Activated CD4-positive, alpha-beta T cell treated with anti-CD3 and anti-CD28 coated beads for 48 hours (primary cell): ENCODE results near the gene RAD51D.
A peak's percentile ranks its signal among the peaks of the same experiment; 100 is the strongest.
"Not testable (repeated sequence)": the region's sequence is repeated elsewhere in the genome, so short reads cannot be mapped to it uniquely, and the experiment has no call there.

Experiments used
- DNase-seq: peaks from one replicate; pipeline ENCODE4 v3.0.0-alpha.2; 2020

Gene RAD51D

GRCh38 chr17:35119370-35120165 lies at the start of gene RAD51D:
TSS of gene RAD51D (minus strand) at chr17:35119860. CDS start at chr17:35119613, 247 bp downstream.
- DNase-seq = peak; percentile 86

DNA sequence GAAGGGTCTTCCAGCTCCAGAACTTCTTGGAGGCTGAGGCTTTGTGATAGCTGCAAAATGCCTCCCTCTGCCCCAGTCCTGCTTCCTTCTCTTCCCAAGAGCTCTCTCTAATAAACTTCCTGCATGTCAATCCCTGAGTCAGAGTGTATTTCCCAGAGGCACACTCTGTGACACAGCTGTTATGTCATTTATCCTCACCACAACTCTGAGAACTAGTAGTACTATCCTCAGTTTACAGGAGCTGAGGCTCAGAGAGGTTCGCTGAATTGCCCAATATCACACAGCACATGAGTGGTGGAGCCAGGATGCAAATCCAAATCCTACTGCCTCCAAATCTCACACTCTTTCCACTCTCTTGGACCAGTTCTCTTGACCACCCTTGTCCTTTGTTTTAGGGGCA lies 48.0 kb upstream of the RAD51D start:
- no peak for DNase-seq

DNA sequence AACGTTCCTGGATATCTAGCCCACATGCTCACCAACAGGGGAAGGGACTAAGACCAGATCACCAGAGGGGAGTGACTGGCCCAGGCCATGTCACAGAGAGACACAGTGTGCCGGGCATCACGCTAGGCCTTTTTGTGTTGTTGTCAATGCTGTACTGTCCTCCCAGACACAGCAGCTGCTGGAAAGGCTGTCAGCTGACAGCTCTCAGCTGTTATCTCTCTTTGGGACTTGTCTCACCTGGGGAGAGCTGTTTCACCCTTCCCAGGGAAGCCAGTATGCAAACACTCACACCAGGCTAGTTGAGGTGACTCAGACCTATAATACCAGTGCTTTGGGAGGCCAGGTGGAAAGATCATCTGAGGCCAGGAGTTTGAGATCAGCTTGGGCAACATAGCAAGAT lies 47.4 kb upstream of the RAD51D start:
- DNase-seq = no peak

DNA sequence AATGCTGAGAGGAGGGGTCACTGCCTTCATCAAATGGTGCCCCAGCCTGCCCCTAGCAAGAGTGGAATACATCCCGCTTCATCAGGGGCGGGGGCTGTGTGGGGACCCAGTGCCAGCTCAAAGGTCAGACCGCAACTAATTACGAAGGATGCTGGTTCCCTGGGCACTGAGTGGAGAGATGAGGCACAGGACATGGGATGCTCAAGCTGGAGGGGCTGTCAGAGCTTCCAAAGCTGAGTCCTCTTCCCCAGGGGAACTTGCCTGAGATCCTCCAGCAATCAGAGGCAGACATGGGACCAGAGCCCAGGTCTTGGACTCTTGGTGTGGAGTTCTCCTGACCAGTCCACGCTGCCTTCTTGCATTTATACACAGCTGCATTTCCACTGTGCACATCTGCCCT lies 46.9 kb upstream of the RAD51D start:
- DNase-seq = no peak

GRCh38 chr17:35164716-35165115 lies 45.1 kb upstream of the RAD51D start:
- DNase-seq = no peak

DNA sequence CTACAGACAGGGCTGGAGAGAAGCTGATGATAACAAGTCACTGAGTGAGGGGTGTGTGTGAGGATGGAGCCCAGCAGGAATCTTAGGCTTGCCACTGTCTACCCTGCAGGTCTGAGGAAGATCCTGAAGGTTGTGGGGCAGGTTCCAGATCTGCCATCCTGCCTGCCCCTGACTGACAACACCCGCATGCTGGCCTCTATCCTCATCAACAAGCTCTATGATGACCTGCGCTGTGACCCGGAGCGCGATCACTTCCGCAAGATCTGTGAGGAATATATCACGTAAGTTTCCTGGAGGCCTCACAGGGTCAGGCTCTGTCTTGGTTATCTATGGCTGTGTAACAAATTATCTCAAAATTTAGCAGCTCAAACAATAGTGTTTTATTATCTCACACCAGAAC lies 44.2 kb upstream of the RAD51D start:
- no peak for DNase-seq

- no peak for DNase-seq
Observed at GRCh38 chr17:35162755-35163154, 43.1 kb upstream of the RAD51D start.

GRCh38 chr17:35161281-35161761 lies 41.7 kb upstream of the RAD51D start:
- DNase-seq = no peak

DNA sequence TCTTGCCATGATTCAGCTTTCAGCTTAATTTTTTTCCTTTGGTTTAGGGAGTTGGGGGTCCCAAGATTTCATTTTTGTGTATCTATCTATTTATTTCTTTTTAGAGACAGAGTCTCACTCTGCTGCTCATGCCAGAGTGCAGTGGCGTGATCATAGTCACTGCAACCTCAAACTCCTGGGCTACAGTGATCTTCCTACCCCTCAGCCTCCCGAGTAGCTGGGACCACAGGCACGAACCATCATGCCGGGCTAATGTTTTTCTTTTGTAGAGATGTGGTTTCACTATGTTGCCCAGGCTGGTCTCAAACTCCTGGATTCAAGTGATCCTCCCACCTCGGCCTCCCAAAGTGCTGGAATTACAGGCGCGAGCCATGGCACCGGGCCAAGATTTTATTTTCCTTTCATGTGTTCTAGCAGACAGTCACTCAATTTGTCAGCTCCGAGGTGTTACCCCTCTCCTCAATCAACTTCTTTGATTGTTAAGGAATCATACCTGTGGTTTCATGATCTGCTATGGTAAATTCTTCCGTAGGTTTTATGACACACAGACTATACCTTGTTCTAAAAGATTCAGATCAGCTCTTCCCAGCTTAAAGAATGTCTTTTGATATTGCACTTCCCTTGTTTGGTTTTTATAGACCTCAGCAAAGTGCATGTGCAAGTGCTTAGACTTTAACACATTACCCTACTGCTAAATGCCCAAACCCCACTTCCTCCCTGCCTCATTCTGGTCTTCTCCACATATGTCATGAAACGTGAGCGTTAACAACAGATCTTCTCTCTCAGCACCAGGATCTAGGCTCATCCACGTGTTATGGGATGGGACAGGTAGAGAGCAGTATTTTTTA lies 40.9 kb upstream of the RAD51D start:
- peak; percentile 52 for DNase-seq

GRCh38 chr17:35159940-35160339 lies 40.3 kb upstream of the RAD51D start:
- DNase-seq = no peak

GRCh38 chr17:35155246-35155645 lies 35.6 kb upstream of the RAD51D start:
- no peak for DNase-seq

DNA sequence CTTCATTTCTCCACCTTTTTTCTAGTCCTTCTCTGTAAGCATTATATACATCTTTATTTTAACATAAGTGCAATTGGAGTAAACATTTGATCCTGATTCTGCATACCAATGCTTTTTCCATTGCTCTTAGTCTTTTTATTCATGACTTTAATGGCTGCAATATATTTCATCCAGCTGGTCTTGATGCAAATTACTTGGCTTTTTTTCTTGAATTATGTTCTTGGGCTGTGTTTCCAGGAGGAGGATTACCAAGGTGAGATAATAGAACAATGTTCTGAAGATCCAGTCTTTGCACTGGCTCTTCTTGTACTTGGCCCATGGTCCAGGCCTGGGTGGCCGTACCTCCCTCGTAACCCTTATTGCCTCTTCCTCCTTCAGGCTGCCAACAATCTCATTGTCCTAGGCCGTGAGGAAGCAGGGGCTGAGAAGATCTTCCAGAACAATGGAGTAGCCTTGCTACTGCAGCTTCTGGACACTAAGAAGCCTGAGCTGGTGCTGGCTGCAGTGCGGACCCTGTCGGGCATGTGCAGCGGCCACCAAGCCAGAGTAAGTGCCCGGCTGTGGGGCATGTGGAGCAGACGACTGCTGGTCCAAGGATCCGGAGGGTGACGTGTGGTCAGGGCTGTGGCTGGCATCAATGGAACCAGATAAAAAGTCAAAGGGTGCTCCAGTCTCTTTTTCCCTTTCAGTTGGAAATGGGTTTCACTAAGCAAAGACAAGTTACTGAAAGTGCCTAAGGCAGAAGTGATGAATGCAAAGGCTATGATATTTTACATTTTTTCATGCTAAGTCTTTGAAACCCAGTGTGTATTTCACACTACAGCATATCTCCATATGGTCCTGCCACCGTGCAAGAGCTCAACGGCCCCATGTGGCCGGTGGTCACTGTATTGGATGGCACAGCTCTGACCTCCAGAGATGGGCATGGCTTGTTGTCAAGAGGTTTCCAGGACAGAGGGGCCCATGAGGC lies 34.8 kb upstream of the RAD51D start:
- DNase-seq = no peak

GRCh38 chr17:35152421-35153140 lies 32.9 kb upstream of the RAD51D start:
- no peak for DNase-seq

DNA sequence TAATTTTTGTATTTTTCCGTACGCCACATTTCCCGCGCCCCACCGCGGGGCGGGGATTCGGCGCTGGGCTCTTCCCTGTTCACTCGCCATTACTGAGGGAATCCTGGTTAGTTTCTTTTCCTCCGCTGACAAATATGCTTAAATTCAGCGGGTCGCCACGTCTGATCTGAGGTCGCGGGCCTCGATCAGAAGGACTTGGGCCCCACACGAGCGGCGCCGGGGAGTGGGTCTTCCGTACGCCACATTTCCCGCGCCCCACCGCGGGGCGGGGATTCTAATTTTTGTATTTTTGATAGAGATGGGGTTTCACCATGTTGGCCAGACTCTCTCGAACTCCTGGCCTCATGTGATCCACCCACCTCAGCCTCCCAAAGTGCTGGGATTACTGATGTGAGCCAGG lies 31.4 kb upstream of the RAD51D start:
- not testable (repeated sequence) for DNase-seq

DNA sequence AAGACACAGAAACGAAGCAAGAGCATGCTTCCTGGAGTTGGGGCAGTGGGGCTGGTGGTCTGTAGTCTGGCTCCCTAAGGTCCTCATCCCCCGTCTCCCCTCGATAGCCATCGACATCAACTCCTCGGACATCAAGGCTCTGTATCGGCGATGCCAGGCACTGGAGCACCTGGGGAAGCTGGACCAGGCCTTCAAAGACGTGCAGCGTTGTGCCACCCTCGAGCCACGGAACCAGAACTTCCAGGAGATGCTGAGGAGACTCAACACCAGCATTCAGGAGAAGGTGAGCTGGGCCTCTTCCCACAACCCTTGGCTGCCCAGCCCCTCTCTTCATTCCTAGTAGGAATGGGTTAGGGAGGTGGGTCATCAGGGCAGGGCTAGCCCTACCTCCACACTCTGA lies 30.3 kb upstream of the RAD51D start:
- no peak for DNase-seq

DNA sequence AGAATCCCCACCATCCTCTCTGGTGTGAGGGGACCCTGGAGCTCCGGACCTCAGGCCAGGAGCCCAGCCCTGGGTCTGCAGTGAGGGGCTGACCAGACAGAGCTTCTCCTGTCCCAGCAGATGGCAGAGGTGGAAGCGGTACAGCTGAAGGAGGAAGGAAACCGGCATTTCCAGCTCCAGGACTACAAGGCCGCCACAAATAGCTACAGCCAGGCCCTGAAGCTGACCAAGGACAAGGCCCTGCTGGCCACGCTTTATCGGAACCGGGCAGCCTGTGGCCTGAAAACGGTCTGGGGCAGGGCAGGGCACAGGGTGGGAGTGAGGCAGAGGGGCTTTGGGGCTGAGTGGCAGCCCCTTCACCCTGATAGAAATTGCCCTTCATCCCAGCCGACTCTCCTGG lies 28.5 kb upstream of the RAD51D start:
- DNase-seq = no peak

- no peak for DNase-seq
Observed at GRCh38 chr17:35147375-35147905, 27.8 kb upstream of the RAD51D start, which contains the start of gene UNC45B. TSS of gene UNC45B (plus strand) at chr17:35147817. CDS start at chr17:35148264, 447 bp downstream.

GRCh38 chr17:35146214-35146833 lies 26.7 kb upstream of the RAD51D start:
- DNase-seq = no peak

- DNase-seq = no peak
Observed at GRCh38 chr17:35144840-35145239, 25.2 kb upstream of the RAD51D start.

DNA sequence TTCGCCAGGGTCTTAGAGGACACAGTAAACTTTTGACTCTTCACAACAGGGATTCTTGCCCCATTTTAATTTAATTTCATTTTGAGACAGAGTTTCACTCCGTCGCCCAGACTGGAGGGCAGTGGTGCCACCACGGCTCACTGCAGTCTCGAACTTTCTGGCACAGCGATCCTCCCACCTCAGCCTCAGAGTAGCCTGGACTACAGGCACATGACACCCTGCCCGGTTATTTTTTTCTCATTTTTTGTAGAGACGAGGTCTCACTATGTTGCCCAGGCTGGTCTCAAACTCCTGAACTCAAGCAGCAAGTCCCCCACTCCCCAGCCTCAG lies 22.8 kb upstream of the RAD51D start:
- no peak for DNase-seq
